SK-N-SH treated with all-trans-retinoic acid at 6 μM for 48 hours (cell line): ENCODE measurements around the gene GJB5.

Source experiments
- ATAC-seq: fragments of 200-7000 bp; cut with Tn5 transposase; 3 replicates; pipeline ENCODE4 v1.9.1; 2020; ENCODE audit warnings: mild to moderate bottlenecking, moderate library complexity
- ARNTL ChIP-seq: fragments of 450-650 bp; formaldehyde crosslinking; IDR thresholded peaks from 2 replicates; pipeline ENCODE4 v1.5.0; 2020; ENCODE audit warnings: low read depth, mild to moderate bottlenecking, moderate library complexity, borderline replicate concordance
- BACH2 ChIP-seq: fragments of 250-450 bp; sonication (Bioruptor Pico); IDR thresholded peaks from 2 replicates; pipeline ENCODE4 v1.9.0; 2021; ENCODE audit warnings: mild to moderate bottlenecking, borderline replicate concordance
- CREB5 ChIP-seq: fragments of 250-450 bp; sonication (Bioruptor Pico); IDR thresholded peaks from 2 replicates; pipeline ENCODE4 v1.5.1; 2020; ENCODE audit warnings: low read depth, mild to moderate bottlenecking, moderate library complexity
- CSDC2 ChIP-seq: fragments of 250-450 bp; sonication (Bioruptor Pico); IDR thresholded peaks from 2 replicates; pipeline ENCODE4 v1.5.0; 2020; ENCODE audit warnings: mild to moderate bottlenecking, moderate library complexity
- CSRNP3 ChIP-seq: fragments of 250-450 bp; sonication (Bioruptor Pico); IDR thresholded peaks from 2 replicates; pipeline ENCODE4 v1.5.1; 2021; ENCODE audit warnings: mild to moderate bottlenecking, moderate library complexity
- ESRRG ChIP-seq: fragments of 250-450 bp; sonication (Bioruptor Pico); IDR thresholded peaks from 2 replicates; pipeline ENCODE4 v1.6.1; 2021; ENCODE audit warnings: mild to moderate bottlenecking
- GLIS3 ChIP-seq: fragments of 250-450 bp; sonication (Bioruptor Pico); IDR thresholded peaks from 2 replicates; pipeline ENCODE4 v1.5.0; 2020; ENCODE audit warnings: mild to moderate bottlenecking, moderate library complexity
- ISL1 ChIP-seq: fragments of 250-450 bp; sonication (Bioruptor Pico); IDR thresholded peaks from 2 replicates; pipeline ENCODE4 v2.1.2; 2022; ENCODE audit warnings: mild to moderate bottlenecking, moderate library complexity
- OSR1 ChIP-seq: fragments of 250-450 bp; sonication (Bioruptor Pico); IDR thresholded peaks from 2 replicates; pipeline ENCODE4 v1.8.0; 2022; ENCODE audit warnings: moderate library complexity, mild to moderate bottlenecking, inconsistent platforms
- PATZ1 ChIP-seq: fragments of 250-450 bp; sonication (Bioruptor Pico); IDR thresholded peaks from 2 replicates; pipeline ENCODE4 v1.8.0; 2020; ENCODE audit warnings: mild to moderate bottlenecking, moderate library complexity, borderline replicate concordance
- POU6F1 ChIP-seq: fragments of 250-450 bp; sonication (Bioruptor Pico); IDR thresholded peaks from 2 replicates; pipeline ENCODE4 v1.8.0; 2021; ENCODE audit warnings: low read depth, mild to moderate bottlenecking, moderate library complexity, borderline replicate concordance
- SNAI2 ChIP-seq: fragments of 250-450 bp; sonication (Bioruptor Pico); IDR thresholded peaks from 2 replicates; pipeline ENCODE4 v1.5.0; 2020; ENCODE audit warnings: mild to moderate bottlenecking, moderate library complexity
- TCF4 ChIP-seq: fragments of 250-450 bp; sonication (Bioruptor Pico); IDR thresholded peaks from 2 replicates; pipeline ENCODE4 v1.8.0; 2021; ENCODE audit warnings: mild to moderate bottlenecking, moderate library complexity, borderline replicate concordance
- ZC3H10 ChIP-seq: fragments of 250-450 bp; sonication (Bioruptor Pico); IDR thresholded peaks from 2 replicates; pipeline ENCODE4 v1.5.1; 2021; ENCODE audit warnings: mild to moderate bottlenecking, moderate library complexity
- ZFP3 ChIP-seq: fragments of 250-450 bp; sonication (Bioruptor Pico); IDR thresholded peaks from 2 replicates; pipeline ENCODE4 v1.5.0; 2020; ENCODE audit warnings: mild to moderate bottlenecking, moderate library complexity
- ZFP30 ChIP-seq: fragments of 450-650 bp; formaldehyde crosslinking; IDR thresholded peaks from 2 replicates; pipeline ENCODE4 v1.5.0; 2022; ENCODE audit warnings: mild to moderate bottlenecking, moderate library complexity
- ZNF565 ChIP-seq: fragments of 450-650 bp; formaldehyde crosslinking; conservative IDR thresholded peaks from 2 replicates; pipeline ENCODE4 v1.5.0; 2020; ENCODE audit warnings: low read depth, mild to moderate bottlenecking, moderate library complexity
- ZNF70 ChIP-seq: fragments of 450-650 bp; formaldehyde crosslinking; IDR thresholded peaks from 2 replicates; pipeline ENCODE4 v1.5.0; 2020; ENCODE audit warnings: mild to moderate bottlenecking, moderate library complexity
- ZNF8 ChIP-seq: fragments of 450-650 bp; formaldehyde crosslinking; IDR thresholded peaks from 2 replicates; pipeline ENCODE4 v1.5.0; 2020; ENCODE audit warnings: mild to moderate bottlenecking, moderate library complexity

GJB5 gene

GRCh38 chr1:34739613-34740012, 15.2 kb upstream of the GJB5 start (continued):
- TF ChIP-seq POU6F1 (CRISPR knock-in tag) (no peak), OSR1 (CRISPR knock-in tag) (no peak), ZNF70 (no peak)

- ATAC-seq = no peak
- no peak for TF ChIP-seq CSRNP3 (CRISPR knock-in tag)
- no peak for TF ChIP-seq ZFP30 (CRISPR knock-in tag)
- no peak for TF ChIP-seq CREB5
- no peak for TF ChIP-seq ZNF8 (CRISPR knock-in tag)
- TF ChIP-seq TCF4 (CRISPR knock-in tag) = no peak
- no peak for TF ChIP-seq POU6F1 (CRISPR knock-in tag)
- no peak for TF ChIP-seq CSDC2 (CRISPR knock-in tag)
- TF ChIP-seq ARNTL = no peak
- no peak for TF ChIP-seq PATZ1 (CRISPR knock-in tag)
- no peak for TF ChIP-seq BACH2 (CRISPR knock-in tag)
- no peak for TF ChIP-seq GLIS3 (CRISPR knock-in tag)
- no peak for TF ChIP-seq OSR1 (CRISPR knock-in tag)
- no peak for TF ChIP-seq ESRRG
- no peak for TF ChIP-seq ZFP3
- TF ChIP-seq SNAI2 (CRISPR knock-in tag) = no peak
- no peak for TF ChIP-seq ZC3H10 (CRISPR knock-in tag)
- TF ChIP-seq ZNF565 (CRISPR knock-in tag) = no peak
Observed at GRCh38 chr1:34740161-34740868, 14.5 kb upstream of the GJB5 start.

GRCh38 chr1:34742667-34743270, 12.1 kb upstream of the GJB5 start:
- no peak for TF ChIP-seq PATZ1 (CRISPR knock-in tag)
- TF ChIP-seq ISL1 (CRISPR knock-in tag) = no peak
- ATAC-seq = peak; percentile 98
